ENCODE data around the gene SYMPK.
A peak's percentile ranks its signal among the peaks of the same experiment; 100 is the strongest.

Gene SYMPK

DNA sequence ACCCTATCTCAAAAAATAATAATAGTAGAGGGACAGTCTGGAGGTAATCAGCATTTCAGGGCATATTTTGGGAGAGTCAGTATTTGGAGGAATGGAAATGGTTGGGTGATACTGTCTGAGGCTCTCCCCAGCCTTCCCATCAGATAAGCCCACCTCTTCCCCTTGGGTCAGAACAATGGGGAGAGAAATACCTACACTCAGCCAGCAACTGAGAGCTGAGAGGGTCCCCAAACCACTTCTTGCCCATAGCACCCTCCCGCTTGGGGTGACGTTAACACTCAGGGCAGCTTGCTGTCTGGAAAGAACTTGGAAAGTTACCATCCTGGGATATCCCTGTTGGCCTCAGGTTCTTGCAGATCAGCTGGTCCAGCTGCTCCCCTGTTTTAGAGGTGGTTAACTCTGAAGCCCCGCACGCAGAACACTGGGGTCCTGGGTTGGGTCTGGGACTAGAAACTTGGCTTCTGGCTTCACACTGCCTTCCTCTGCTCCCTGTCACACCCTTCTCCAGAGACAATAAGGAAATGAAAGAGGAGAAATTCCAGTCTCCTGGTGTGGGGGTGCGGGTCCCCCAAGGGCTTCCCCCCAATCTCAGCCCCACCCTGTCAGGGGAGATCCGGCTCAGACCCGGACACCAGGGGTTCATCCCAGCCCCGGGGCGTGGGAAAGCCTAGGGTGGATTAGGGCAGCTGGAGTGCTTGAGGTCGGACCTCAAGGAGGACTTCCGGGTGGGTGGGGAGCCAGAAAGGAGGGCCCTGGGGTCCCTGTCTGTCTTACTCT lies 3.6 kb upstream of the SYMPK start:
- no peak for DNase-seq

DNA sequence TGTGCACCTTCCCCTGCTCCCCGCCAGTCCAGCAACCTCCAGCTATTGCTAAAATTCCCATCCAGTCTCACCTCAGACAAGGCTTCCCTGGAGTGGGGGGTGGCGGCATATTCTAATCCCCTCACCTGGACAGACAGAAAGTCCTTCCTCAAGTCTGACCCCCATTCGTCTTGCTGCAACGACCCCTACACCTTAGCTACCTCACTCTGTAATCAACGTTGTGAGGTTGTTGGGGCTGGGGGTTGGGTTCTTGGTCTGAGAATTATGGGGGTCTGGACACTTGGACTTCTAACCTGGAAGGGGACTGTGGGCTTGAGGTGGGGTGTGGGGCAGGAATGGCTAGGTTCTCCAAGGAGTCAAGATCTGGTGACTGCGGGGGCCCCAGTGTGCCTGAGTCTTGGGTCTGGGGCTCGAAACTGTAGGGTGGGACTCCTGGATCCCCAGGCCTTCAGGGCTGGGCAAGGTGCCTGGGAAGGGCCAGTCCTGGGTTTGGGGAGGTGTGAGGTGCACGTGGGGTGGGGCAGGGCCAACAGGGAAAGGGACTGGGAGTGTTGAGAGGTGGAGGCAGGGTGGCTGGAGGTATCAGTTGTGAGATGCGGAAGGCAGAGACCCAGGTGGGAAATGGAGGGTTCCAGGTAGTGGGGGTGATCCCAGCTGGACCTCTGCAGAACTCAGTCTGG lies 2.5 kb upstream of the SYMPK start:
- no peak for DNase-seq

DNA sequence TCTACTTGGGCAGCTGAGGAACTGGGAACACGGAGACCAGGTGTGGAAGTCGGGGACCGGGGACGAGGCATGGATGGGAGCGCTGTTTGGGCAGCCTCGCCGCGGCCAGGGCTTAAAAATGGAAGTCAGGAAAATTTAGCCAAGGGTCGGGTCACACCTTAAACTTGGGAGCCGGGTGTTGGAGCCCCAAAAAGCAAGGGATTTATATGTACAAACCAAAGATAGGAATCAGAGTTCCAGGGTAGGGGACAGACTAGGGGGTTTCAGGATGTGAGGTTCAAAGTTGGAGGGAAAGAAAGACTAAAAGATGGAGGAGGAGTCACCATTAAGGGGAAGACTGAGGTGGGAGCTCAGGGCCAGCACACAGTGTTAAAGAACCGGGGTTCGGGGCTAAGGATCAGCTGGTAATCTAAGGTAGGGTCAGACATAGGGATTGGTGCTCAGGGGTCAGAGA lies 1.7 kb upstream of the SYMPK start:
- DNase-seq = no peak

DNA sequence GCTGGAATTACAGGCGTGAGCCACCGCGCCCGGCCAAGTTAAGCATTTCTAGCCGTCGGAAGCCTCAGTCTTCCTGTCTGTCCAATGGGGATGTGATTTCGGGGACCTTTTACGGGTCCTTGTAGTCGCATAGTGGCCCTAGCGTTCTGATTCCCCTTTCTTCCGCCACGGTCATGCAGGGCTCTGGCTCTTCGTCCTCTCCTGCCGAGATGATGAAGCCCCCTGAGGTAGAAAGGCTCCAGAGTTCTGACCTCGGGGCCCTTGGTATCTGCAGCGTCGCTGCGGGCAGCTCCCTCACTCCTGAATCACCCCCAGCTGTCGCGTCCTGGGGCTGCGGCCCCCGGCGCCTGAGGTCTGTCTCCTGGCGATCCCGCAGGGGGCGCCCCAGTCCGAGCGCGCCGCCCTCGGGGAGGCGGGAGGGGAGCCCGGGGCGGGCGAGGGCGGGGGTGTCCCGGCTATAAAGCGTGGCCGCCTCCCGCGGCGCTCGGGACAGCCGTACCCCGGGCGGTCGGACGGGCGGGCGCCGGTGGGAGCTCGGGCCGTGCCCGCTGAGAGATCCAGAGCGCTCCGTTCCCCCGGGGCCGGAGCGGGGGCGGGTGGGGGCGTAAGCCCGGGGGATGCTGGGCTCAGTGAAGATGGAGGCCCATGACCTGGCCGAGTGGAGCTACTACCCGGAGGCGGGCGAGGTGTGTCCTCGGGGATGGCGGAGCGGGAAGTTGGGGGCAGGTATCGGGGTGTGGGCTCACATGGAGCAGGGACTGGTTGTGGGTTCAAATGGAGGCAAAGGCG lies 1.1 kb upstream of the SYMPK start, which contains the start of gene FOXA3:
Gene FOXA3 (plus strand): TSS at position 487 of the 789 bp plus-strand sequence. CDS start 131 bp downstream, at position 618.
- peak; percentile 43 to 75 (median 50) for DNase-seq

DNA sequence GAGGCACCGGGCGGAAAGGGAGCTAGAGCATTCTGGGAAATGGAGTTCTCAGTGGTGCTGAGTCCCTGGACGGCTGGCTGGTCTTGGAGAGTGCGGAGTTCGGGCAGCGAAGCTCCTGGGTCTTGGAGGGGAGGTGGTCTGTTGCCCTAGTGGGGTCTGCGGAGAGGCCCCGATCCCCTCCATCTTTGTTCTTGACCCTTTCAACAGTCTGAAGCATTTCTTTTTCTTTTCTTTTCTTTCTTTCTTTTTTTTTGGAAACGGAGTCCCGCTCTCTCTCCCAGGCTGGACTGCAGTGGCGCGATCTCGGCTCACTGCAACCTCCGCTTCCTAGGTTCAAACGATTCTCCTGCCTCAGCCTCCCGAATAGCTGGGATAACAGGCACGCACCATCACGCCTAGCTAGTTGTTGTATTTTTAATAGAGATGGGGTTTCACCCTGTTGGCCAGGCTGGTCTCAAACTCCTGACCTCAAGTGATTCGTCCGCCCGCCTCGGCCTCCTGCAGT lies 440 bp upstream of the SYMPK start:
- no peak for DNase-seq

DNA sequence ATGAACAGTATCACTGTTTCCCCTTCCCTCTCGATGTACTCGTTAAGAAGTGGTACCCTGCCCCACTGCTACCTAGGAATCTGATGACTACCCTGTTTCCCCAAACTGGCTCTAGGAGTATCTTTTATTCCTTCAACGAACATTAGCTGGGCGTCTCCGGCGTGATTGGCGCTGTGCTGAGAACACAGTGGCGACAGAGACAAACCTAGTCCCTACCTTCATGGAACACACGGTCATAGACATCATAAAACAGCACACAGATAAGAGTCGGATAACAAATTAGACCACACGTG lies 730 bp downstream of the SYMPK start:
- no peak for DNase-seq

DNA sequence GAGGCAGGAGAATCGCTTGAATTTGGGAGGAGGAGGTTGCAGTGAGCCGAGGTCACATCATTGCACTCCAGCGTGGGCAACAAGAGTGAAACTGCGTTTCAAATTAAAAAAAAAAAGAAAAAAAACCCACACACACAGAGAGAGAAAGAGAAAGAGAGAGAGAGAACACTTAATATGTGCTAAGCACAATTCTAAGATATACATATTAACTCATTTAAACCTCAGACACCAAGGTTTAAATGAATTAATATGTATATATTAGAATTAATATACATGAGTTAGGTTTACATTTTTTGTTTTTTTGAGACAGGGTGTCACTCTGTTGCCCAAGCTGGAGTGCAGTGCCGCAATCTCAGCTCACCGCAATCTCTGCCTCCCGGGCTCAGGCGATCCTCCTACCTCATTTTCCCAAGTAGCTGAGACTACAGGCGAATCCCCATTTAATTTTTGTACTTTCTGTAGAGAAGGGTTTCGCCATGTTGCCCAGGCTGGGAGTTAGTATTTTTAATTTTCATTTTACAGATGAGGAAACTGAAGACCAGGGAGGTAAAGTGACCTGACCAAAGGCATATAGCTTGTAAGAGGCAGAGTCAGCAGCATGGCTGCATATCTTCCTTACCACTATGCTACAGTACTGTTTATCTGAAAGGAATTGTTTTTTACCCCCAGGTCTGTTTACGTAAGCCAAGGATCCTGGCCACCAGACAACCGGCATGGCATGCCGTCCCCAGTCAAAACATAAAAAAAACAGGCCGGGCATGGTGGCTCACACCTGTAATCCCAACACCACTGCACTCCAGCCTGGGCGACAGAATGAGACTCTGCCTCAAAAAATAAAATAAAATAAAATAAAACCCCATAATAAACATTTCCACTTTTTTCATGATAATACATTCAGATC lies 2.3 kb downstream of the SYMPK start:
- no peak for DNase-seq

DNA sequence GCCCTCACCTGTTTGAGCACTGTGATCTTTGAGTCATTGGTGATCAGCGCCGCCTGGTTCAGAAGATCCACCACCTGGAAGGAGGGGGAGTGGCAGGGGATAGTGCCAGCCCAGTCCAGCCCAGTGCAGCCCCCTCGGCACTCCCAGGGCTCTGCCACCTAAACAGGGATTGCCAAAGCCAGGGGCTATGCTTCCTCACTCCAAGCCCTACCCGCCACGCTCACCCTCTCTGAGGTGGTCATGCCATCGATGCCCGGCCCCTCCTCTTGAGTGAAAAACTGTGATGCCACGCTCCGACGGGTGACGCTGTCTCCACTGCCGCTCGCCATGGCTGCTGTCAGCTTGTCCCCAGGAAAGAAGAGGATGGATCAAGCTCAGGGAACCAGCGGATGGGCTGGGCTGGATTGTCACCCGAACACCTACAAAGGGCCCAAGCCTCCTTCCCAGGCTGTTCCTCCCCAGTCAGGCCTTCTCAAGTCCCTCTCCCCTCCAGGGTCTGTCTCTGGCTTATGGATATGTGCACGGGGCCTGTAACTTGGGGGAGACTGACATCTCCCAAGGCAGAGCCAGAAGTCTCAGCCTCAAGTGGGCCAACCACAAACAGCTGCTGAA lies 8.7 kb downstream of the SYMPK start:
- DNase-seq = no peak

DNA sequence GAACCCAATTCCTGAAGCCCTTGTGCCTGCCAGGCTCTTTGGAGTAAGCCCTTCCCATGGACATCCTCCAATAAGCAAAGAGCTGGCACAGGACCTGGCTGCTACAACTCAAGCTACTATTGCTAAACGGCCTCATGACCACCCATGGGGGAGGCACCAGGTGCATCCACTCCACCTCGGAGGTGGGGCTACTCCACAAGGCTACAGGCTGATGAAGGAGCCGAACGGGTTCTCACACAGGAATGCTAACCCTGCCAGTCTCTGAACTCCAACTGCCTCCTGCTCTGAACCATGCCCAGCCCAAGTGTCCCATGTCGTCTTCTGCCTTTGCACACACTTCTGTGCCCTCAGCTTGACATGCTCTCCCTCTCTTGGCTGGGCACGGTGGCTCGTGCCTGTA lies 10.0 kb downstream of the SYMPK start:
- no peak for DNase-seq

DNA sequence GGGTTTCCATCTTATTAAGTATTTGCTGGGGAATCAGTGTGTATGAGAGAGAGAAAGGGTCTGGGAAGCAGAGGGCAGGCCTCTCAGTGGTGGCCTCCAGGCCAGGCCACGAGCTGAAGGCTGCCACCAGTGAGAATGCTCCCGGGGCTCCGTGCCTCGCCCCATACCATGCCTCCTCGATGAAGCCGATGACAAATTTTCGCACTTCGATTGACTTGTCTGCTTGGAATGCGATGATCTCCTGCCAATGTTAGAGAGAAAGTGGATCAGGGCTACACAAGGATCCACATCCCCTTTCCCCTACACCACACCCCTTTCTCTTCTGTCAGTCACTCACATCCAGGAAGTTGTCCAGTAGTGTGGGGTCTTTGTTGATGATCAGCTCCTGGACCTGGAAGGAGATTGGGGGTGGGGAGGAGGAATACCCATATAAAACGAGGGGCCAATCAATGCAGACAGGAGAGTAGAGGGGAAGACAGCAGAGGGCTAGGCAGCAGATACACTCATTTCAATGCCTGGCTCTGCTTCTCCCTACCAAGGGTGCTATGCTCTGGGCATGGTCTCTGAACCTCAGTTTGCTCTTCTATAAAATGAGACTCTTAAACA lies 10.7 kb downstream of the SYMPK start:
- no peak for DNase-seq

DNA sequence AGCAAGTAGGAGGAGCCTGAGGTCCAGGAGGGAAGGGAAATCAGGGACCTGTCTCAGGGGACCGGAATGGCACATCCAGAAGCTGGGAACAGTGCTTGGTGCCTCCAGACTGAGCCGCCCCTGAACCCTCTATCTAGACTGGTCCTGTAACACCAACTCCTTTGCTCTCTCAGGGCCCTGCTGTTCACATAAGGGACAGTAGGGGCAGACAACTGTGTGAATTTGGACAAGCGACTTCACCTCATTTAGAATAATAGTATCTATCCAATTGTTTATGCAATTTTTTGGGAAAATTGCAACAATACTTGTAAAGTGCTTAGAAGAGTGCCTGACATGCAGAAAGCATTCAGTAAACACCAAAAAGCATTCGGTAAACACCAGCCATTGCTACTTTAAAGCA lies 14.0 kb downstream of the SYMPK start:
- no peak for DNase-seq

DNA sequence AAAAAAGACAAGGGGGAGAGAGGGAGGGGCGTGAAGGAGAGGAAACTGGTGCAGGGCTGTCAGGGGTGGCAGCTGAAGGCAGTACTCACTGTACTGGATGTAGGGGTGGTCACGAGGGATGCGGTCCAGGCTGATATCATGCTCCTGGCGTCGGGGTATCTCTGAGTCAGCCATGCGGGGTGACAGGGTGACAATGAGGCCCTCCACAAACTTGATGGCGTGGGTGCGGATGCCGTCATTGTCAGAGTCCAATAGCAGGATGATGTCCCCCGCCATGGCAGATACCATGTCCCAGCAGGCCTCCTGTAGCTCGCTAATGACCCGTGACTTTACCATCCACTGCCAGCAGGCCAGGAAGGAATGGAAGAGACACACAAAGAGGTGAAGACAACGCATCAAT lies 15.3 kb downstream of the SYMPK start:
- DNase-seq = no peak

DNA sequence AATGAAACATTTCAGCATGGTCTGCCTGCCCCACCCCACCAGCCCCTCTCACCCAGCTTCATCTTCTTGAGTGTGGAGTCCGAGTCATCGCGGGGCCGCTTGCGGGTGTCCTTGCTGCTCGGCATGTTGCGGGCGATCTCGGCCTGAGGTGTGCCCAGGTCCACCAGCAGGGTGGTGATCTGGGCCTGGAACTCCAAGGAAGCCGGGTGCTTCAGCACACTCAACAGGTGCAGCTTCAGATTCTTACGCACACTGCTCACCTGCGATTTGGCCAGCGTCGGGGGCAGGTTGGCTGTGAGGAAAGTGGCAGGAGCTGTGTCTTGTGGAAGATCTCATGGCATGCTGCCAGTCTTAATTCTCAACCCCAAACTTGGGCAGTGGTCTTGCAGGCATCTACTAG lies 20.7 kb downstream of the SYMPK start:
- DNase-seq = no peak

DNA sequence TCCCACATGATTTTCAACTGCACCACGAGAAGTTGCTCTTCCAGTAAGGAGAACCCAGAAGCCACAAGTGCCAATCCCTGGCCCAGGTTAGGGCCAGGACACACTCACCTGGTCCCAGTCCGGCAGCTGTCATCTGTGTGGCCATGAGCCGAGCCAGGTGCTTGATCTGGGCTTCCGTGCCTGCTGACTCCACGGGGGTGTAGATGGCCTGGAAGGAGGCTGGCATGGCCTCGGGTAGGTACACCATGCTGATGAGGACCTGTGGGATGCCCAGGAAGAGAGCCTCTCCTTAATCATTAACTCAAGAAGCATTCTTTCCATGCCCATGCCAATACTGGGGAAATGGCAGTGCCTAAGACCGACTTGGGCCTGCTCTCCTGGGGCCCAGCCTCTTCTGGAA lies 28.0 kb downstream of the SYMPK start:
- DNase-seq = no peak

DNA sequence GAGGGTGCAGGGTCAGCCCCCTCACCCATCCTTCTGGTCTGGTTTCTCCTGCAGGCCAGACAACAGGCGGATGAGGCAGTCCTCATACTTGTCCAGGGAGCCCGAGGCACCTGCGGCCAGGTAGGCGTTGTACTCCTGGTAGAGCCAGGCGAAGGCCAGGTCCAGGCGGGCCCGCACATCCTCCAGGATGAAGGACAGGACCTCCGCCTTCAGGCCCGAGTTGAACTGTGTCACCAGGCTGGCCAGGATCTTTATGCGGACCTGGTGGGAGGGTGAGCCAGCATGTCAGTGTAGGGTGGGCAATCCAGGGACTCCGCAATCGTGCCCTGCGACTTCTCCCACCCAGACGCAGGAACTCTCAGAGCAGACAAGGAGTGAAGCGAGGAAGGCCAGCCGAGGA lies 34.0 kb downstream of the SYMPK start:
- no peak for DNase-seq

DNA sequence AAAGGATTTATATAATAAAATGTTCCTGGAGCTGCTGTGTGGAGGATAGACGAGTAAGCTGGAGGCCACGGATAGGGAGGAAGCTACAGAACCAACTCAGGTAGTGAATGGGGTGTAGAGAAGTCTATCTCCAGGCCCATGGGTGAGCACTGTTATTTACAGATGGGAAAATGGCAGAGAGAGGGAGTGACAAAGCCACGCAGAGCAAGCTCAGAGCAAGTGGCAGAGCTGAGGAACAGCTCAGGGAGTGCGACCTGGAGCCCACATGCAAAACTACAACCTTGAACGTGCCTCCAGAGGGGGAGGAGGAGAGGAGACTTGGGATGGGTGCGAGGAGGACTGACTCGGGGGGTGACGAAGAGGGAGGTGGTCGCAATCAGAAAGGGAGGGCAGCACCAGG lies 34.4 kb downstream of the SYMPK start:
- DNase-seq = no peak

DNA sequence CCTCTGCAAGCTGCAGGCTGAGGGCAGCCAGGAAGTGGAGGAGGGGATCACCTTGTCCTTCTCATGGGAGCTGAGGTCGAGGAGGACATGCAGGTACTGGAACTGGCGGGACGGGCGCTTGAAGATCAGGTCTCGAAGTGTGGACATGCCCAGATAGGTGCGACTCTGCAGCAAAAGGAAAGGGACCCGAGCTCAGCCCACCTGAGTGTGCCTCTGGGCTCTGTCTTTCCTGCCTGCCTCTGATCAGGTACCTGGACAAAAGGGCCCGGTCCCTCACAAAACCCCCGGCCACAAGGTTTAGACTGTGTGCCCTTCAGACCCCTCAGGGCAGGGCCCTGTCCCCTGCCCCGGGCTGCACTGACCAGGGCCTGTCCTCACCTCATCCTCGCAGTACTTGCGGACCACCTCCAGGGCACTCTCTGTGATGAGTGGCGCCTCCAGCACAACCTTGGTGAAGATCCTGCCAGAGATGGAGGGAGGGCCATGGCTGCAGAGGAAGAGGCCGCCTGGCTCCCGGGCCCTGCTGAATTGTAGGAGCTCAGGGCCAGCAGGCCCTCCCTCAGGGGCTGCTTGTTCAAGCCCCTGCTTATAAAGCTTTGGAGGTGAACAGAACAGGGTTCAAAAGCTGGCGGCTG lies 35.4 kb downstream of the SYMPK start:
- no peak for DNase-seq

DNA sequence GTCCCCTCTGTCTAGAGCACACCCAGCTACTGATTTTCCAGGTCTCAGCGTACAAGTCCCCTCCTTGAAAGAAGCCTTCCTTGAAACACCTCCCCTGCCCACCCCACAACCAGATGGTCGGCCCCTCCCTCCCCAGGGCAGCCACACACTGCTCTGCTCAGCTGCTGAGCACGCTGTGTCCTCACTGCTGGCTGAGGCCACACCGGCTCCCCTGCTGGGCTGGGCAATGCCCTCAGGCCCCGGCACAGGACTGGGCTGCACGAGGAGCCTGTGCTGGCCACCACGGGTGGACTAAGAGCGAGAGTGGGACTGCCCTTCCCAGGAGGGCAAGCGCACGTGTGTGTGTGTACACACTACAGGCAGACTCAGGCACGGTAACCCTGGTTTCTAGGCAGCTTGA lies 36.0 kb downstream of the SYMPK start:
- no peak for DNase-seq

DNA sequence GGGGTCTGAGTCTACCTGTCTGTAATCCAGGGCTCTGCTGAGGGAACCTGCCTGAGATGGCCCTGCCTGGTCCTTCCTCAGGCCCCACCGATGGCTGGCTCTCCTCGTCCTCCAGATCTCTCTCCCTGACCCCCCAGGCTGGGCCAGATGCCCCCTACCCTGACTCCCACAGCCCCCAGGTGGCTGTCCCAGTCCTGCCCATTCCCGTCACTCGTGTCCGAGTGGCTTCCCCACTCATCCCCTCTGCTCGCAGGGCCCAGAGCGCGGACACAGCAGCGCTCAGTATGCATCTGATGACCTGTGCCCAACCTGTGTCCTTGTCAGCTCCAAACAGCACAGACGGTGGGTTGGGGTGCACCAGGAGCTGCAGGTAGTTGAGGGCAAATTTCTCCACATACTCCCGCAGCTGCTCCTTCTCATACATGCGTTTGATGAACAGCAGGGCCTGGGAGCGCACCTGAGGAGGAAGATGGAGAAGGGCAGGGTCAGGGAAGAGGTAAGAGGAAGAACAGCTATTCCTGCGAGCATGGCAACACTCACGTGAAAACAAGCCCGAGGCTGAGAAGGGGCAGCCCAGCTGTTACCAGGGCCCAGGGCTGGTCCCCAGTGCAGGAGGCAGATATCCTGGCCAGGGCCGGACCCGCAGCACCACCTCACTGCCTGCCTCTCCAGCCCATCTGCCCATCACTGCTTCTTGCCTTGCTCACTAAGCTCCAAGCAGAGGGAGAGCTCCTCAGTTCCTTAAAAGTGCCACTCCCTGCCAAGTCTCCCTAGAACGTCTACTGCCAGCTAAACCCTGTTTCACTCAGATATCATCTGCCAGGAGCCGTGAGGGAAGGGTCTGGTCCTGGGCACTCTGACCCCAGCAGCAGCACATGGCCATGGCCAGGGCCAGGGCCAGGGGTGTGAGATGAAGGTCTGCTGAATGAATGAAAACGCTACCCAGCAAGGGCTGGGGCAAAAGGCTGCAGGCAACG lies 36.7 kb downstream of the SYMPK start:
- DNase-seq = no peak

DNA sequence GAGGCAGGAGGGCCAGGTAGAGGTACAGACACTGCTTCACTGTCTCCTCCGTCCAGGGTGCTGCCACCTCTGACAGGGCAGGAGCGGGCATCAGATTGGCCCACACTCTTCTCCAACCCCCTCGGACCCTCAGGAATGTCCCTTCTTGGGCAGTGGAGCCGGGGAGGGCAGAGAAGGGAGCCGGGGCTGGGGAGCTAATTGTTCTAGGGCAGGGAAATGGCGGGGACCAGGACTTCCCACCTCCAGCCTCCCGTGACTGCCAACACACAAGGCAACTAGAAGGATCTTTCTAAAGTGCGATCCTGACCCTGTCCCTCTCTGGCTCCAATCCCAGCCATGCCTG lies 37.7 kb downstream of the SYMPK start:
- no peak for DNase-seq

Data from suppressor macrophage (primary cell).